Measurements from ENCODE around the gene CACNA1C. TPM values are rescaled to one million over a fixed set of nuclear protein-coding genes. Genes with fewer than 3 reads are reported as not detected.

Gene CACNA1C
- total RNA-seq, 5 donors from 2014 or later (not counting 1 experiment from before 2014, with no cell fraction given), result 0.10 to 0.26 (median 0.16) TPM

DNA sequence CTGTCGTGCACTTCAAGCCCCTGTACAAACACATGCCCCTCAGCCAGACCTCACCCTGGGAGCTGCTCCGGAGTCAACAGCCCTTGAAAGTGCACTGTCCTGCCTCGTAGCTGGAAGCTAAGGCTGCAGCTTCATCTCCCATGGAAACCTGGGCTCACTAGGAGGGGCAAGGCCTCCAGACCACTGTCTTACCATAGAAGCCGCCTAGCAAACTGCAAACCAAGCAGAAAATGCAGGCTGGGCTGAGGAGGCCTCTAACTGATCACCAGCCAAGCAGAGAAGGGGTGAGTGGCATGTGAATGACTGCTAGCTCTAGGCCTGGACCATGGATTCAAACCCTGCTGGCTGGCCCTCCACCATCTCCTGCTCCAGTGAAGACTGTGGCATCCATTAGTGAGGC lies 340.2 kb downstream of the CACNA1C start:
- POLR2A ChIA-PET, result no interaction called here
- Histone ChIP-seq H3K27me3 (replicated peaks in 1 of 2; ENCODE audit: control insufficient read depth in 2 of 2, extremely low read depth in 1 of 2, insufficient read depth in 2 of 2, low read length in 1 of 2) (peaks cover 0 to 2% of the 10 kb centered on the region in 2 experiments), H3K27ac (ENCODE audit: low read length) (no peak overlapping the region), H3K4me1 (ENCODE audit: control insufficient read depth in 1 of 2, extremely low read depth in 1 of 2, insufficient read depth in 2 of 2, low read length in 2 of 2) (no peaks in the 10 kb centered on the region), H3K36me3 (ENCODE audit: control insufficient read depth in 2 of 2, extremely low read depth in 1 of 2, insufficient read depth in 1 of 2, low read length in 1 of 2) (no peaks in the 10 kb centered on the region), H3K4me3 (ENCODE audit: control insufficient read depth in 1 of 2, extremely low read depth in 1 of 2, low read length in 1 of 2) (no peak overlapping the region), H3K9me3 (no peaks in the 10 kb centered on the region)
- no peaks in the 10 kb centered on the region for H3K4me1 Mint-ChIP-seq
- H3K27ac Mint-ChIP-seq, result no peak overlapping the region
- 83% methylated on average over 3 of the region's 4 CpGs for WGBS (ENCODE audit: insufficient coverage)
- ATAC-seq (replicated peaks in 1 of 4) (no peak), DNase-seq (no peak)
- H3K36me3 Mint-ChIP-seq, result no peaks in the 10 kb centered on the region
- H3K9me3 Mint-ChIP-seq, result no peaks in the 10 kb centered on the region
- no peak overlapping the region for H3K4me3 Mint-ChIP-seq
- CTCF ChIA-PET, result no interaction called here
- H3K27me3 Mint-ChIP-seq, result peaks cover 0 to 2% of the 10 kb centered on the region in 2 donors

DNA sequence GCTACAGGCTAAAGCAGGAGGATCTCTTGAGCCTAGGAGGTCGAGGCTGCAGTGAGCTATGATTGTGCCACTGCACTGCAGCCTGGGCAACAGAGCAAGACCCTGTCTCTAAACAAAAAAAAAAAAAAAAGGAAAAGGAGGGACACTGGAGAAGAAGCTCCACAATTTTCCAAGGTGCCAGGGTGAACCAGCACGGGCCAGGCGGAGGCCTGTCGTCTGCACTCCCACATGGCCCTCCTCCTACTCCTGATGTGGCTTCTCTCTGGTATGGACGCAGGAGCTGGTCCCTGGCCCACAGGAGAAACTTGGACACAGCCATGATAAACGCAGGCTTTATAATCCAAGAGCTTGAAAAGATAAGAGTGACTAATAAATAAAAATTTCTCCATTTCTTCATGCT lies 341.2 kb downstream of the CACNA1C start:
- Histone ChIP-seq H3K36me3 (ENCODE audit: control insufficient read depth in 2 of 2, extremely low read depth in 1 of 2, insufficient read depth in 1 of 2, low read length in 1 of 2) (no peaks in the 10 kb centered on the region), H3K9me3 (no peaks in the 10 kb centered on the region), H3K27ac (ENCODE audit: low read length) (no peak overlapping the region), H3K4me1 (ENCODE audit: control insufficient read depth in 1 of 2, extremely low read depth in 1 of 2, insufficient read depth in 2 of 2, low read length in 2 of 2) (no peaks in the 10 kb centered on the region), H3K4me3 (ENCODE audit: control insufficient read depth in 1 of 2, extremely low read depth in 1 of 2, low read length in 1 of 2) (no peak overlapping the region), H3K27me3 (replicated peaks in 1 of 2; ENCODE audit: control insufficient read depth in 2 of 2, extremely low read depth in 1 of 2, insufficient read depth in 2 of 2, low read length in 1 of 2) (peaks cover 0 to 5% of the 10 kb centered on the region in 2 experiments)
- H3K27ac Mint-ChIP-seq, result no peak overlapping the region
- H3K36me3 Mint-ChIP-seq, result no peaks in the 10 kb centered on the region
- ChIA-PET CTCF (interaction anchor here (0.6 to 0.7 kb wide), 2 partner anchors 63 to 1021 kb away, joined by 4 to 5 read pairs; no protein-coding TSS in a partner anchor), POLR2A (interaction anchor here in 1 of 2 donors (0.6 to 0.7 kb wide), 2 partner anchors 20 to 257 kb away, joined by 4 to 5 read pairs; no protein-coding TSS in a partner anchor)
- H3K4me3 Mint-ChIP-seq, result no peak overlapping the region
- H3K27me3 Mint-ChIP-seq, result peaks cover 0 to 2% of the 10 kb centered on the region in 2 donors
- no peak for DNase-seq
- H3K9me3 Mint-ChIP-seq, result no peaks in the 10 kb centered on the region
- no peaks in the 10 kb centered on the region for H3K4me1 Mint-ChIP-seq
- WGBS (ENCODE audit: insufficient coverage), result 45% methylated on average over 1 of the region's 6 CpGs
- no peak for ATAC-seq (replicated peaks in 1 of 4)

DNA sequence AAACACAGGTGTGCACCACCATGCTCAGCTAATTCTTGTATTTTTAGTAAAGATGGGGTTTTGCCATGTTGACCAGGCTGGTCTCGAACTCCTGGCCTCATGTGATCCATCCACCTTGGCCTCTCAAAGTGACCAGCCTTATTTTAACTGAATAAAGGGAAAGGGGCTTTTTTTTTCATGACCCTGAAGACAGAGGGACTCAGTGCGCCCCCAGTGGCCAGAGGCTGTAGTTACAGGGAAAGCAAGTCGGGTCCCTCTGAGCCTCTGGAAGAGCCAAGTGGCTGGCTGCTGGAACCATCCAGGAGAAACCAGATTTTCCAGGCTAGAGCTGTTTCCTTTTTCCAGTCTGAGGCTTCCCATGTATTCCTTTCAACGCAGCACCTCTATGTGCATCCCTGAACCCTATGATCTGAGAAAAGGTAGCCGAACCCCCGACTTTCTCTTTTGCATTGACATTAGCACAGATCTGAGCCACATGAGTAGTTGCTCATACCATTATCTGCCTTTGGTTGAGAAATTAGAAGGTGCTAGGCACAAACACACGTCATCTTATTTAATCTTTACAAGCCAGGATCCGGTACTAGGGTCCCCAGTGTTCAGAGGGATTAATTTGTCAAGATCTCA lies 342.7 kb downstream of the CACNA1C start:
- no peak overlapping the region for H3K4me3 ChIP-seq (ENCODE audit: control insufficient read depth in 1 of 2, extremely low read depth in 1 of 2, low read length in 1 of 2)
- Mint-ChIP-seq H3K4me3 (no peak overlapping the region), H3K27me3 (peaks cover 0 to 6% of the 10 kb centered on the region in 2 donors), H3K27ac (no peak overlapping the region), H3K9me3 (no peaks in the 10 kb centered on the region), H3K36me3 (no peaks in the 10 kb centered on the region), H3K4me1 (no peaks in the 10 kb centered on the region)
- peak in 21 of 35 experiments; percentile 3 to 40 (median 11) for DNase-seq
- no peaks in the 10 kb centered on the region for H3K36me3 ChIP-seq (ENCODE audit: control insufficient read depth in 2 of 2, extremely low read depth in 1 of 2, insufficient read depth in 1 of 2, low read length in 1 of 2)
- H3K4me1 ChIP-seq (ENCODE audit: control insufficient read depth in 1 of 2, extremely low read depth in 1 of 2, insufficient read depth in 2 of 2, low read length in 2 of 2), result no peaks in the 10 kb centered on the region
- POLR2A ChIA-PET, result no interaction called here
- ATAC-seq (replicated peaks in 1 of 4), result no peak
- no peak overlapping the region for H3K27ac ChIP-seq (ENCODE audit: low read length)
- CTCF ChIA-PET, result interaction anchor here in 1 of 2 donors (0.6 kb wide), 1 partner anchor 318 kb away, joined by 3 read pairs; no protein-coding TSS in a partner anchor
- no peaks in the 10 kb centered on the region for H3K9me3 ChIP-seq
- peaks cover 0 to 5% of the 10 kb centered on the region in 2 experiments for H3K27me3 ChIP-seq (replicated peaks in 1 of 2; ENCODE audit: control insufficient read depth in 2 of 2, extremely low read depth in 1 of 2, insufficient read depth in 2 of 2, low read length in 1 of 2)
- WGBS (ENCODE audit: insufficient coverage), result 63% methylated on average over 7 of the region's 8 CpGs

DNA sequence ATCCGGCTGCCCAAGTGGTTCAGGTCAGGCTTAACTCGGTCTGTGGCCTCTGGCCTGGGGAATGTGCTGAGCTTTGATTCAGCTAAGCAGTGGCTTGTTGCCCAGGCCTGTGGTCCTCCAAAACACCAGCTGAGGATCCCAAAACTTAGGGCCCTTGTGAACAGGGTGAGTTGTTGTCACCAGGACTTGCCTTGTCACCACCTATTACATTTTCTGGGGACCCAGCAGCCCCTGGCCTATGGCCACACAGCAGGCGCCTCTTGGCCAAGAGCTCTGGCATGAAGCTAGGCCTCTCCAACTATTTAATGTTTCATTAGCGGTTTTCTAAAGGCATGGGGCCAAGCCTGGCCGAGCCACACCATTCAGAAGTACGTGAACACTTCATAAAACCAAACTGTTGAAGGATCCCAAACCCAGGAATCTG lies 343.7 kb downstream of the CACNA1C start:
- ChIA-PET CTCF (interaction anchor here in 1 of 2 donors (0.6 kb wide), 1 partner anchor 127 kb away, joined by 4 read pairs; no protein-coding TSS in a partner anchor), POLR2A (no interaction called here)
- Histone ChIP-seq H3K27me3 (replicated peaks in 1 of 2; ENCODE audit: control insufficient read depth in 2 of 2, extremely low read depth in 1 of 2, insufficient read depth in 2 of 2, low read length in 1 of 2) (peaks cover 0 to 9% of the 10 kb centered on the region in 2 experiments), H3K27ac (ENCODE audit: low read length) (no peak overlapping the region), H3K4me3 (ENCODE audit: control insufficient read depth in 1 of 2, extremely low read depth in 1 of 2, low read length in 1 of 2) (no peak overlapping the region), H3K4me1 (ENCODE audit: control insufficient read depth in 1 of 2, extremely low read depth in 1 of 2, insufficient read depth in 2 of 2, low read length in 2 of 2) (no peaks in the 10 kb centered on the region), H3K9me3 (no peaks in the 10 kb centered on the region), H3K36me3 (ENCODE audit: control insufficient read depth in 2 of 2, extremely low read depth in 1 of 2, insufficient read depth in 1 of 2, low read length in 1 of 2) (no peaks in the 10 kb centered on the region)
- ATAC-seq (replicated peaks in 1 of 4) (no peak), DNase-seq (no peak)
- Mint-ChIP-seq H3K9me3 (no peaks in the 10 kb centered on the region), H3K27me3 (peaks cover 0 to 8% of the 10 kb centered on the region in 2 donors), H3K4me1 (no peaks in the 10 kb centered on the region), H3K27ac (no peak overlapping the region), H3K36me3 (no peaks in the 10 kb centered on the region), H3K4me3 (no peak overlapping the region)
- WGBS (ENCODE audit: insufficient coverage), result 70% methylated on average over 5 of the region's 6 CpGs

DNA sequence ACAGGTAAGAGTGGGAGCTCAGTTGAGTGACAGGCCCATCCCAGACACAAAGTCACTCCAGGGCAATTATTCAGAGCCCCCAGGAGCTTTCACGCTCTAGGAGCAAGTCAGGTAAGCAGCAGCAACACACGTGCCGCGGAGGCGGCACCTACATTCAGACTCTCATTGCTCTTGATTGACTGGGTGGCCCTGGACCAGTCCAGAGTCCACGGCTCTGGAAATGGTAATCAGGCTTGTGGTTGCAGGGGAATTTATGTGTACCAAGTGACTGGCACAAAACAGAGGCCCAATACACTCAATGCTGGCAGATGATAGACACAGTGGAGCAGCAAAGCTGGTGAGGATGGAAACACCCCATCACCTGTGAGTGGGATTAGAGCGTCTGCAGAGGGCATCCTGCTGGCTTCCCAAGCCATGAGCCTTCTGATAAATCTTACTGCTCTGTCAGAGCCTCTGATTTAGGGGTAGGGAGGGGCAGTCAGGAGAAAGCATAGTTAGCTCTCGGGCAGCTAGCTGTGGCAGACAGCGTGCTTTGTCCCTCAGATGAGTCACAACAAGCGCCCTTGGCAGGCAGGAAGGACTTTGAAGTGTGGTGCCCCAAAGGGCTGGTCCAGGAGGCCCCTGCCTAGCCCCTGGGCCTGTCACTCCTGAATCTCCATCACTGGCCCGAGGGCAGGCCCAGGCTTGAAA lies 344.7 kb downstream of the CACNA1C start:
- DNase-seq (no peak), ATAC-seq (replicated peaks in 1 of 4) (no peak)
- Histone ChIP-seq H3K27ac (ENCODE audit: low read length) (no peak overlapping the region), H3K27me3 (replicated peaks in 1 of 2; ENCODE audit: control insufficient read depth in 2 of 2, extremely low read depth in 1 of 2, insufficient read depth in 2 of 2, low read length in 1 of 2) (peaks cover 0 to 9% of the 10 kb centered on the region in 2 experiments), H3K36me3 (ENCODE audit: control insufficient read depth in 2 of 2, extremely low read depth in 1 of 2, insufficient read depth in 1 of 2, low read length in 1 of 2) (no peaks in the 10 kb centered on the region), H3K4me3 (ENCODE audit: control insufficient read depth in 1 of 2, extremely low read depth in 1 of 2, low read length in 1 of 2) (no peak overlapping the region), H3K4me1 (ENCODE audit: control insufficient read depth in 1 of 2, extremely low read depth in 1 of 2, insufficient read depth in 2 of 2, low read length in 2 of 2) (no peaks in the 10 kb centered on the region), H3K9me3 (no peaks in the 10 kb centered on the region)
- Mint-ChIP-seq H3K4me1 (no peaks in the 10 kb centered on the region), H3K27ac (no peak overlapping the region), H3K36me3 (no peaks in the 10 kb centered on the region), H3K4me3 (no peak overlapping the region), H3K9me3 (no peaks in the 10 kb centered on the region), H3K27me3 (peaks cover 0 to 8% of the 10 kb centered on the region in 2 donors)
- ChIA-PET CTCF (no interaction called here), POLR2A (no interaction called here)
- WGBS (ENCODE audit: insufficient coverage), result 67% methylated on average over 5 of the region's 11 CpGs

DNA sequence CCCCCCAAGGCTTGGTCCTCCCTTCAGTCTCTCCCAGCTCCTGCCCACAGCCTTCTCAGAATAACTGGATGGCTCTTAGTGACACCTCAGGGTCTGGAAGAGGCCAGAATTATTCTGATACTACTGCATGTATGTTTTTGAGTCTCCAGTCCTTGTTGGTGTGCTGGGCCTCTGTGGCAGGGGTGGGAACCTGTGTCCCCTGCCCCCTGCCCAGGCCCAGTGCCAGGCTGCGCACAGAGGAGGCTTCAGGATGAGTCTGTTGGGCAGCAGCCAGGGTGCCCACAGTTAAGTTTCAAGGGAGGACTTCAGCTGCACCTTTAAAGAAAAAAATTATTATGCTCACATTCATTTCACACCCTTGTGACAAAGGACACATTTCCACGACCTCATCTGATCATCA lies 348.3 kb downstream of the CACNA1C start:
- Mint-ChIP-seq H3K4me3 (no peak overlapping the region), H3K36me3 (no peaks in the 10 kb centered on the region), H3K9me3 (no peaks in the 10 kb centered on the region), H3K27ac (no peak overlapping the region), H3K27me3 (peaks cover 0 to 10% of the 10 kb centered on the region in 2 donors), H3K4me1 (no peaks in the 10 kb centered on the region)
- ChIA-PET CTCF (no interaction called here), POLR2A (no interaction called here)
- Histone ChIP-seq H3K27me3 (replicated peaks in 1 of 2; ENCODE audit: control insufficient read depth in 2 of 2, extremely low read depth in 1 of 2, insufficient read depth in 2 of 2, low read length in 1 of 2) (peaks cover 0 to 14% of the 10 kb centered on the region in 2 experiments), H3K4me1 (ENCODE audit: control insufficient read depth in 1 of 2, extremely low read depth in 1 of 2, insufficient read depth in 2 of 2, low read length in 2 of 2) (no peaks in the 10 kb centered on the region), H3K36me3 (ENCODE audit: control insufficient read depth in 2 of 2, extremely low read depth in 1 of 2, insufficient read depth in 1 of 2, low read length in 1 of 2) (no peaks in the 10 kb centered on the region), H3K9me3 (no peaks in the 10 kb centered on the region), H3K4me3 (ENCODE audit: control insufficient read depth in 1 of 2, extremely low read depth in 1 of 2, low read length in 1 of 2) (no peak overlapping the region), H3K27ac (ENCODE audit: low read length) (no peak overlapping the region)
- ATAC-seq (replicated peaks in 1 of 4) (no peak), DNase-seq (no peak)
- 100% methylated on average over 1 of the region's 2 CpGs for WGBS (ENCODE audit: insufficient coverage)

Measured in T-cell (primary cell).